H1 (cell line): ENCODE measurements around the gene NAPA. TPM values are rescaled to one million over a fixed set of nuclear protein-coding genes. Genes with fewer than 3 reads are reported as not detected.

ENCODE experiments used
- CTCF ChIA-PET: fragments of 300-600 bp; sonication (Branson Sonifier 250); formaldehyde crosslinking; loops from one replicate; lab custom pipeline; 2021; ENCODE audit not compliant: partially characterized antibody; lab: Charles Lee
- POLR2A ChIA-PET: fragments of 300-600 bp; sonication (Branson Sonifier 250); formaldehyde crosslinking; loops from one replicate; lab custom pipeline; 2021; ENCODE audit warnings: inconsistent platforms; ENCODE audit not compliant: partially characterized antibody; lab: Charles Lee
- DNase-seq, 2 experiments: peaks; one replicate each; pipeline versions ENCODE4 v3.0.0 to v3.0.0-alpha.2; 2010 to 2022; ENCODE audit warnings: low spot score in 2 of 2, low read depth in 1 of 2, mixed read lengths in 1 of 2
- FAIRE-seq: peaks from 2 replicates; lab custom pipeline; 2011; peaks lifted over from hg19 to GRCh38; lab: Jason Lieb, UNC
- H2AFZ ChIP-seq: 2 replicates; pipeline ENCODE4 v1.8.1; 2012; ENCODE audit warnings: low read length, inconsistent platforms
- H2AK5ac ChIP-seq: 2 replicates; pipeline ENCODE4 v1.6.1; 2013; ENCODE audit warnings: low read depth, low read length
- H2BK120ac ChIP-seq: replicated peaks from 2 replicates; pipeline ENCODE3; 2013; ENCODE audit warnings: low read depth, low read length, inconsistent platforms
- H2BK12ac ChIP-seq: 2 replicates; pipeline ENCODE4 v1.6.1; 2013; ENCODE audit warnings: low read depth, low read length
- H2BK15ac ChIP-seq: 2 replicates; pipeline ENCODE4 v1.6.1; 2013; ENCODE audit warnings: low read length
- H2BK20ac ChIP-seq: 2 replicates; pipeline ENCODE4 v1.6.1; 2013; ENCODE audit warnings: low read length
- H2BK5ac ChIP-seq: 2 replicates; pipeline ENCODE4 v1.6.1; 2013; ENCODE audit warnings: low read depth, low read length
- H3K14ac ChIP-seq: 2 replicates; pipeline ENCODE4 v1.6.1; 2013; ENCODE audit warnings: inconsistent platforms; ENCODE audit not compliant: insufficient read length
- H3K18ac ChIP-seq: 2 replicates; pipeline ENCODE4 v1.6.1; 2013; ENCODE audit warnings: low read length; ENCODE audit errors: extremely low read depth
- H3K23ac ChIP-seq: 2 replicates; pipeline ENCODE4 v1.6.1; 2013; ENCODE audit warnings: inconsistent platforms; ENCODE audit not compliant: insufficient read length
- H3K23me2 ChIP-seq: 2 replicates; pipeline ENCODE4 v1.6.1; 2013; ENCODE audit warnings: low read depth, low read length
- H3K27ac ChIP-seq: 2 replicates; pipeline ENCODE4 v1.6.1; 2011; ENCODE audit warnings: low read depth, low read length, inconsistent platforms
- H3K27me3 ChIP-seq, 4 experiments: replicated peaks in 1 of 4; 1 replicate in 1 of 4; 2 replicates in 3 of 4; pipeline versions ENCODE4 v1.6.1 to v1.8.1; 2011 to 2013; ENCODE audit warnings: low read length in 3 of 4, mild to moderate bottlenecking in 3 of 4, inconsistent platforms in 2 of 4, mixed read lengths in 2 of 4, moderate library complexity in 1 of 4; ENCODE audit not compliant: control insufficient read depth in 3 of 4, insufficient read depth in 3 of 4; ENCODE audit errors: extremely low read depth in 1 of 4
- H3K36me3 ChIP-seq, 4 experiments: 2 replicates each; pipeline versions ENCODE4 v1.6.1 to v1.8.1; 2011 to 2013; ENCODE audit warnings: mild to moderate bottlenecking in 4 of 4, low read length in 3 of 4, moderate library complexity in 2 of 4, control low read depth in 1 of 4, inconsistent platforms in 1 of 4; ENCODE audit not compliant: insufficient read depth in 4 of 4, control insufficient read depth in 2 of 4
- H3K4ac ChIP-seq: replicated peaks from 2 replicates; pipeline ENCODE3; 2013; ENCODE audit warnings: low read length, low read depth, mixed read lengths, inconsistent platforms; ENCODE audit not compliant: insufficient read length
- H3K4me1 ChIP-seq, 4 experiments: replicated peaks in 1 of 4; 1 replicate in 1 of 4; 2 replicates in 3 of 4; pipeline versions ENCODE4 v1.6.1 to v1.8.1; 2011 to 2013; ENCODE audit warnings: low read length in 3 of 4, inconsistent platforms in 2 of 4, mixed read lengths in 1 of 4; ENCODE audit not compliant: insufficient read depth in 4 of 4, control insufficient read depth in 3 of 4
- H3K4me2 ChIP-seq, 2 experiments: 2 replicates each; pipeline versions ENCODE4 v1.6.1 to v1.8.1; 2011 to 2013; ENCODE audit warnings: low read depth in 2 of 2, low read length in 2 of 2, control low read depth in 1 of 2, inconsistent platforms in 1 of 2, mild to moderate bottlenecking in 1 of 2; ENCODE audit not compliant: insufficient read depth in 1 of 2
- H3K4me3 ChIP-seq, 4 experiments: fragments of 200-600, 300-600 bp in 1 of 4; sonication (generic), shearing (Covaris generic), sonication (Bioruptor Twin) in 1 of 4; 2 replicates each; pipeline versions ENCODE4 v1.5.1 to v1.8.1; 2011 to 2016; ENCODE audit warnings: low read length in 4 of 4, low read depth in 3 of 4, control low read depth in 2 of 4, inconsistent platforms in 2 of 4, mild to moderate bottlenecking in 2 of 4, mixed read lengths in 1 of 4, moderate library complexity in 1 of 4; ENCODE audit not compliant: insufficient read depth in 2 of 4; ENCODE audit errors: extremely low read depth in 1 of 4
- H3K56ac ChIP-seq: replicated peaks from 2 replicates; pipeline ENCODE3; 2013; ENCODE audit warnings: low read depth, mild to moderate bottlenecking, mixed read lengths, low read length, inconsistent platforms; ENCODE audit not compliant: insufficient read length
- H3K79me1 ChIP-seq: 2 replicates; pipeline ENCODE4 v1.6.1; 2013; ENCODE audit warnings: low read depth, low read length, control low read depth
- H3K79me2 ChIP-seq, 2 experiments: 2 replicates each; pipeline versions ENCODE4 v1.6.1 to v1.8.1; 2012 to 2013; ENCODE audit warnings: low read length in 2 of 2, mild to moderate bottlenecking in 2 of 2, inconsistent platforms in 1 of 2; ENCODE audit not compliant: insufficient read depth in 2 of 2, control insufficient read depth in 1 of 2
- H3K9ac ChIP-seq, 4 experiments: replicated peaks in 1 of 4; 1 replicate in 1 of 4; 2 replicates in 3 of 4; pipeline versions ENCODE4 v1.6.1 to v1.8.1; 2011 to 2013; ENCODE audit warnings: low read depth in 3 of 4, low read length in 3 of 4, control low read depth in 2 of 4, mild to moderate bottlenecking in 2 of 4, moderate library complexity in 2 of 4, inconsistent platforms in 1 of 4; ENCODE audit errors: extremely low read depth in 1 of 4
- H3K9me3 ChIP-seq, 2 experiments: 2 replicates each; pipeline versions ENCODE4 v1.6.1 to v1.8.1; 2012 to 2013; ENCODE audit warnings: mild to moderate bottlenecking in 2 of 2, moderate library complexity in 2 of 2, control low read depth in 1 of 2, inconsistent platforms in 1 of 2, low read depth in 1 of 2, low read length in 1 of 2, mixed read lengths in 1 of 2; ENCODE audit not compliant: insufficient read depth in 2 of 2
- H4K20me1 ChIP-seq, 2 experiments: replicated peaks in 1 of 2; 2 replicates each; pipeline versions ENCODE3 to v1.8.1; 2011 to 2013; ENCODE audit warnings: inconsistent platforms in 2 of 2, low read length in 2 of 2, mild to moderate bottlenecking in 1 of 2; ENCODE audit not compliant: insufficient read depth in 2 of 2, control insufficient read depth in 1 of 2
- H4K5ac ChIP-seq: 2 replicates; pipeline ENCODE4 v1.6.1; 2013; ENCODE audit warnings: low read length, low read depth, mixed read lengths, inconsistent platforms; ENCODE audit not compliant: insufficient read length
- H4K8ac ChIP-seq: 2 replicates; pipeline ENCODE4 v1.8.0; 2013; ENCODE audit warnings: mild to moderate bottlenecking, moderate library complexity, low read length, inconsistent platforms; ENCODE audit not compliant: insufficient read depth; ENCODE audit errors: extremely low read depth
- H4K91ac ChIP-seq: replicated peaks from 2 replicates; pipeline ENCODE3; 2013; ENCODE audit warnings: low read length, mixed read lengths, inconsistent platforms; ENCODE audit not compliant: insufficient read length
- CBX8 ChIP-seq: fragments of 300-800, 300-1000 bp; sonication (generic); IDR thresholded peaks from 2 replicates; pipeline ENCODE4 v1.7.1; 2016; ENCODE audit warnings: low read depth, low read length, borderline replicate concordance
- EZH2 ChIP-seq: fragments of 200-600 bp; sonication (generic); IDR thresholded peaks from 2 replicates; pipeline ENCODE4 v1.7.1; 2012; ENCODE audit warnings: low read depth, mild to moderate bottlenecking, moderate library complexity, low read length, inconsistent platforms; ENCODE audit not compliant: severe bottlenecking
- JUND ChIP-seq: IDR thresholded peaks from 2 replicates; pipeline ENCODE4 v1.6.1; 2011; ENCODE audit warnings: mild to moderate bottlenecking, improper control_type of control experiment, low read length
- NANOG ChIP-seq: IDR thresholded peaks from 2 replicates; pipeline ENCODE4 v1.6.1; 2011; ENCODE audit warnings: low read length, low read depth, mild to moderate bottlenecking, inconsistent platforms; ENCODE audit not compliant: insufficient read depth, poor library complexity, severe bottlenecking
- RAD21 ChIP-seq, 2 experiments: IDR thresholded peaks in 1 of 2; conservative IDR thresholded peaks in 1 of 2; 2 replicates each; pipeline ENCODE4 v1.6.1; 2011; ENCODE audit warnings: low read depth in 2 of 2, low read length in 2 of 2, improper control_type of control experiment in 1 of 2, inconsistent platforms in 1 of 2, mild to moderate bottlenecking in 1 of 2, moderate library complexity in 1 of 2
- RBBP5 ChIP-seq: IDR thresholded peaks from 2 replicates; pipeline ENCODE4 v1.7.1; 2012; ENCODE audit warnings: low read depth, mild to moderate bottlenecking, inconsistent platforms, low read length, moderate library complexity, borderline replicate concordance
- SP1 ChIP-seq: IDR thresholded peaks from 2 replicates; pipeline ENCODE4 v1.6.1; 2011; ENCODE audit warnings: low read depth, low read length
- SRF ChIP-seq: IDR thresholded peaks from 2 replicates; pipeline ENCODE4 v1.6.1; 2011; ENCODE audit warnings: mild to moderate bottlenecking, low read depth, low read length, moderate library complexity
- ZNF274 ChIP-seq: IDR thresholded peaks from 2 replicates; pipeline ENCODE4 v1.7.0; 2012; ENCODE audit warnings: low read length, borderline replicate concordance; ENCODE audit errors: extremely low read depth
- WGBS, 2 experiments: shearing (Covaris generic) in 1 of 2; methylation state at CpG; one replicate each; pipeline versions ENCODE4 v1.1.6 to v1.1.7; 2013 to 2015; ENCODE audit warnings: low lambda C conversion rate in 2 of 2, mixed read lengths in 2 of 2, inconsistent platforms in 1 of 2, low coverage in 1 of 2, missing lambda C conversion rate in 1 of 2; ENCODE audit not compliant: insufficient replicate concordance in 2 of 2, insufficient coverage in 1 of 2, insufficient read length in 1 of 2; ENCODE audit errors: extremely low coverage in 1 of 2, missing lambda C conversion rate in 1 of 2; 5-methylcytosine and 5-hydroxymethylcytosine counted together
- polyA plus RNA-seq, 7 experiments: library from polyadenylated mRNA; depleted of rRNA in 3 of 7; stranded (reverse) in 5 of 7; unstranded in 2 of 7; fragments of >200 nt in 5 of 7; fragments of 200-250 nt in 2 of 7; gene quantifications; 1 replicate in 5 of 7; 2 replicates in 1 of 7; 4 replicates in 1 of 7; pipeline versions ENCODE4 v1.2.1 to v1.2.3, GENCODE V29; 2011 to 2013; ENCODE audit warnings: missing spikeins in 2 of 7, mixed read lengths in 2 of 7
- total RNA-seq: library from RNA; stranded (reverse); fragmentation: NEBNext Ultra II Directional; extraction: Animal tissue kit (Norgen Biotek cat#: 25700); gene quantifications from 2 replicates; pipeline ENCODE4 v1.2.1, GENCODE V29; 2021
- TF ChIP-seq, protein P1 (sequence below): IDR thresholded peaks from 2 replicates; pipeline ENCODE4 v1.6.1; 2012; ENCODE audit warnings: inconsistent platforms

The NAPA gene
- total and polyA plus RNA-seq, 2 of the 8 experiments (the other 6 are each of a cell fraction or from before 2014, with no cell fraction given), result 58.5 to 78.2 TPM

DNA sequence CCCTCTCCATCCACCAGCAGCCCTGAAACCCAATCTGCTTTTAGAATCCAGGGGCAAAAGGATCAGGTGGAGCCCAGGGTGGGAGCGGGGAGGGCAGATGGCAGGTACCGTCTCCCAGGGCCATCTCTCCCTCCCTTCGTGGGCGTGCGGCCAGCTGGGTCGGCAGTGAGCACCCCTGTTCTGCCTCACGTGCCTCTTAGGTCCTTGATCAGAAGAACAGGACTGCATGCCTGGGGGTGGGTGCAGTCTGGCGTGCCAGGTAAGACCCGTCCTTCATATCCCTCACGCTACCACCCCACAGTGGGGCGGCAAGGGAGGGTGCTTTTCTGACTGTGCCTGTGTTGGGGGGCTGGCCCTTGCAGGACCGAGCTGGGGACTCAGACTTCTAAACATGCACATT is 45.1 kb downstream of the NAPA start:
- Histone ChIP-seq H3K27ac (no peak overlapping the region), H4K20me1 (no peaks in the 10 kb centered on the region), H3K18ac (no peak overlapping the region; the same call in 1 of the 2 replicates), H3K27me3 (peaks cover 0 to 5% (median 3%) of the 10 kb centered on the region in 4 experiments; a peak in 3 of 7 replicates), H3K9me3 (no peaks in the 10 kb centered on the region), H3K23ac (no peak overlapping the region), H3K4me2 (peak overlapping the region; percentile 50 to 83; a peak in 3 of 4 replicates), H3K4me1 (peaks cover 4 to 33% (median 18%) of the 10 kb centered on the region in 4 experiments), H3K23me2 (peaks cover 7% of the 10 kb centered on the region; the same call in 1 of the 2 replicates), H2BK15ac (0 out of 2 replicates have a peak overlapping the region, but pooled peaks have one; percentile 61), H2AK5ac (no peak overlapping the region; the same call in 1 of the 2 replicates), H2BK120ac (no peak overlapping the region), H4K91ac (peak overlapping the region; percentile 76), H4K5ac (no peak overlapping the region), H3K79me2 (no peaks in the 10 kb centered on the region), H2BK5ac (no peak overlapping the region; the same call in 1 of the 2 replicates), H2AFZ (no peak overlapping the region), H3K4me3 (no peak overlapping the region), H2BK12ac (peak overlapping the region; percentile 75; the same call in 1 of the 2 replicates), H3K9ac (no peak overlapping the region), H3K36me3 (0 out of 8 replicates have a peak, but pooled peaks cover 0 to under 1% (median under 1%) of the 10 kb centered on the region in 4 experiments), H3K14ac (no peak overlapping the region), H3K56ac (no peak overlapping the region), H3K4ac (no peak overlapping the region), H2BK20ac (peak overlapping the region; percentile 61; the same call in 1 of the 2 replicates), H3K79me1 (no peaks in the 10 kb centered on the region), H4K8ac (no peak overlapping the region)
- 61% methylated on average over 12 of the region's 12 CpGs; no CpG with 5 or more reads in 1 of the 2 experiments for WGBS, 2 experiments
- ChIA-PET POLR2A (interaction anchor here (0.8 to 5.2 kb wide), 4 partner anchors 13 to 319 kb away, joined by 3 to 29 read pairs (median 6); partner anchors contain the start of gene KPTN), CTCF (no interaction called here)
- DNase-seq (no peak), FAIRE-seq (no peak)
- TF ChIP-seq NANOG (no peak), RBBP5 (no peak), EZH2 (no peak), SRF (no peak), SP1 (no peak), CBX8 (no peak), JUND (no peak), ZNF274 (no peak), RAD21 (IDR thresholded peaks at IDR 0.05 in 1 of 2, conservative IDR thresholded peaks at IDR 0.05 in 1 of 2; ENCODE audit: low read depth in 2 of 2, low read length in 2 of 2) (no peak)
- TF ChIP-seq, protein P1, sequence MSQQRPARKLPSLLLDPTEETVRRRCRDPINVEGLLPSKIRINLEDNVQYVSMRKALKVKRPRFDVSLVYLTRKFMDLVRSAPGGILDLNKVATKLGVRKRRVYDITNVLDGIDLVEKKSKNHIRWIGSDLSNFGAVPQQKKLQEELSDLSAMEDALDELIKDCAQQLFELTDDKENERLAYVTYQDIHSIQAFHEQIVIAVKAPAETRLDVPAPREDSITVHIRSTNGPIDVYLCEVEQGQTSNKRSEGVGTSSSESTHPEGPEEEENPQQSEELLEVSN, result no peak
